ENCODE measurements around the gene ANO8.

ANO8 gene

DNA sequence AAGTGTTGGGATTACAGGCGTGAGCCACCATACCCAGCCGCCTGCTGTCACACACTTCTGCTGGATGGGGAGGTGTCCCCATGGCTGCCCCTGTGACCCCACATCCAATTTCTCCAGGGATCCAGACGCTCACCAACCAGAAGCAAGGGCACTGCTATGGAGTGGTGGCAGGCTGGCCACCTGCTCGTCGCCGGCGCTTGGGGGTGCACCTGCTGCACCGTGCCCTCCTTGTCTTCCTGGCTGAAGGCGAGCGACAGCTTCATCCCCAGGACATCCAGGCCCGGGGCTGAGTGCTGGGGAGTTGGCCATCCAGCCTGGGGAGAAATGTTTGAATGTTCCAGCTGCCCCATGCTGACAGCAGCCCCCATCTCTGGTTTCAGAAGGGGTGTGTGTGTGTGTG is 48.4 kb downstream of the ANO8 start:
- Histone ChIP-seq H3K4me3 (ENCODE audit: low read length) (no peak overlapping the region), H3K36me3 (replicated peaks; ENCODE audit: insufficient read depth, low read length) (no peaks in the 10 kb centered on the region), H3K79me2 (ENCODE audit: low read length) (no peaks in the 10 kb centered on the region), H3K4me1 (ENCODE audit: low read length) (peaks cover 11% of the 10 kb centered on the region; the same call in 1 of the 2 replicates), H3K9ac (ENCODE audit: low read length) (no peak overlapping the region), H3K27ac (ENCODE audit: low read length) (no peak overlapping the region), H3K9me2 (replicated peaks; ENCODE audit: insufficient read depth, low read length) (no peaks in the 10 kb centered on the region), H3K9me3 (replicated peaks; ENCODE audit: insufficient read depth, low read length) (no peaks in the 10 kb centered on the region), H3F3A (ENCODE audit: insufficient read depth, low read length) (no peaks in the 10 kb centered on the region), H2AFZ (ENCODE audit: low read length) (no peak overlapping the region), H3K27me3 (replicated peaks; ENCODE audit: insufficient read depth, low read length) (peaks cover 37% of the 10 kb centered on the region), H4K20me1 (ENCODE audit: insufficient read depth, low read length) (no peaks in the 10 kb centered on the region), H3K4me2 (ENCODE audit: low read depth, low read length) (no peak overlapping the region)
- no peak for DNase-seq
- TF ChIP-seq EZH2 (optimal IDR thresholded peaks at IDR 0.05; ENCODE audit: low read depth, low read length) = no peak
- no peak for TF ChIP-seq EZH2phosphoT487 (IDR thresholded peaks at IDR 0.05; ENCODE audit: low read length)
- TF ChIP-seq CTCF (IDR thresholded peaks at IDR 0.05; ENCODE audit: low read length) = no peak

DNA sequence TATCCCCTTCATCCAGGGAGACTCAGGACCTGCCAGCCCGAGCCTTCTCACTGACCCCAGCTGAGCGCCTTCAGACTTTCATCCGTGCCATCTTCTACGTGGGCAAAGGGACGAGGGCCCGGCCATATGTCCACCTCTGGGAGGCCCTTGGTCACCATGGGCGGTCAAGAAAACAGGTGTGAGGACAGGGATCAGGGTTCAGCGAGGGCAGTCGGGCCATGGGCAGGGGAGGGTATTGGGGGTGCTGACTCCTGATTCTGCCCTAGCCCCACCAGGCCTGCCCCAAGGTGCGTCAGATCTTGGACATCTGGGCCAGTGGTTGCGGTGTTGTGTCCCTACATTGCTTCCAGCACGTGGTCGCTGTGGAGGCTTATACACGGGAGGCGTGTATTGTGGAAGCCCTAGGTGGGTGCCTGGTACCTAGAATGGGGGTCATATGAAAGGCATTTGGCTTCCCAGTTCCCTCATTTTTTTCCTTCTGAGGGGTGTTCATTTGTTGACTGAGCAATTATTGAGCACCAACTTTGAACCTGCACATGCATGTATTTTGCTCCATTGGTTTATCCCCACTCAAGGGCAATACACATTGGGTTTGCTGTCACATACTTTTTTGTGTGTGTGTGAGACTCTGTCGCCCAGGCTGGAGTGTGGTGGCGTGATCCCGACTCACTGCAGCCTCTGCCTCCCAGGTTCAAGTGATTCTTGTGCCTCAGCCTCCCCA is 49.1 kb downstream of the ANO8 start:
- Histone ChIP-seq H4K20me1 (ENCODE audit: insufficient read depth, low read length) (no peaks in the 10 kb centered on the region), H3K4me2 (ENCODE audit: low read depth, low read length) (no peak overlapping the region), H3K4me1 (ENCODE audit: low read length) (peaks cover 12% of the 10 kb centered on the region; the same call in 1 of the 2 replicates), H3K27me3 (replicated peaks; ENCODE audit: insufficient read depth, low read length) (peaks cover 37% of the 10 kb centered on the region), H2AFZ (ENCODE audit: low read length) (no peak overlapping the region), H3K9me3 (replicated peaks; ENCODE audit: insufficient read depth, low read length) (no peaks in the 10 kb centered on the region), H3K9me2 (replicated peaks; ENCODE audit: insufficient read depth, low read length) (no peaks in the 10 kb centered on the region), H3K9ac (ENCODE audit: low read length) (no peak overlapping the region), H3K36me3 (replicated peaks; ENCODE audit: insufficient read depth, low read length) (no peaks in the 10 kb centered on the region), H3K4me3 (ENCODE audit: low read length) (no peak overlapping the region), H3F3A (ENCODE audit: insufficient read depth, low read length) (no peaks in the 10 kb centered on the region), H3K79me2 (ENCODE audit: low read length) (no peaks in the 10 kb centered on the region), H3K27ac (ENCODE audit: low read length) (no peak overlapping the region)
- no peak for DNase-seq
- TF ChIP-seq EZH2phosphoT487 (IDR thresholded peaks at IDR 0.05; ENCODE audit: low read length) = no peak
- no peak for TF ChIP-seq CTCF (IDR thresholded peaks at IDR 0.05; ENCODE audit: low read length)

- peaks cover 32% of the 10 kb centered on the region for H3K27me3 ChIP-seq (replicated peaks; ENCODE audit: insufficient read depth, low read length)
- no peak overlapping the region for H3K4me2 ChIP-seq (ENCODE audit: low read depth, low read length)
- no peaks in the 10 kb centered on the region for H4K20me1 ChIP-seq (ENCODE audit: insufficient read depth, low read length)
- no peak for DNase-seq
- H3K9me2 ChIP-seq (replicated peaks; ENCODE audit: insufficient read depth, low read length) = no peaks in the 10 kb centered on the region
- H3K36me3 ChIP-seq (replicated peaks; ENCODE audit: insufficient read depth, low read length) = no peaks in the 10 kb centered on the region
- no peak overlapping the region for H2AFZ ChIP-seq (ENCODE audit: low read length)
- no peaks in the 10 kb centered on the region for H3K79me2 ChIP-seq (ENCODE audit: low read length)
- H3K9ac ChIP-seq (ENCODE audit: low read length) = no peak overlapping the region
- peaks cover 12% of the 10 kb centered on the region; the same call in 1 of the 2 replicates for H3K4me1 ChIP-seq (ENCODE audit: low read length)
- no peaks in the 10 kb centered on the region for H3K9me3 ChIP-seq (replicated peaks; ENCODE audit: insufficient read depth, low read length)
- H3F3A ChIP-seq (ENCODE audit: insufficient read depth, low read length) = no peaks in the 10 kb centered on the region
- H3K27ac ChIP-seq (ENCODE audit: low read length) = no peak overlapping the region
- no peak overlapping the region for H3K4me3 ChIP-seq (ENCODE audit: low read length)
- no peak for TF ChIP-seq EZH2phosphoT487 (IDR thresholded peaks at IDR 0.05; ENCODE audit: low read length)
Observed at GRCh38 chr19:17283504-17283996, 51.1 kb downstream of the ANO8 start.
